Measurements from ENCODE around the gene FAM20C.

DNA sequence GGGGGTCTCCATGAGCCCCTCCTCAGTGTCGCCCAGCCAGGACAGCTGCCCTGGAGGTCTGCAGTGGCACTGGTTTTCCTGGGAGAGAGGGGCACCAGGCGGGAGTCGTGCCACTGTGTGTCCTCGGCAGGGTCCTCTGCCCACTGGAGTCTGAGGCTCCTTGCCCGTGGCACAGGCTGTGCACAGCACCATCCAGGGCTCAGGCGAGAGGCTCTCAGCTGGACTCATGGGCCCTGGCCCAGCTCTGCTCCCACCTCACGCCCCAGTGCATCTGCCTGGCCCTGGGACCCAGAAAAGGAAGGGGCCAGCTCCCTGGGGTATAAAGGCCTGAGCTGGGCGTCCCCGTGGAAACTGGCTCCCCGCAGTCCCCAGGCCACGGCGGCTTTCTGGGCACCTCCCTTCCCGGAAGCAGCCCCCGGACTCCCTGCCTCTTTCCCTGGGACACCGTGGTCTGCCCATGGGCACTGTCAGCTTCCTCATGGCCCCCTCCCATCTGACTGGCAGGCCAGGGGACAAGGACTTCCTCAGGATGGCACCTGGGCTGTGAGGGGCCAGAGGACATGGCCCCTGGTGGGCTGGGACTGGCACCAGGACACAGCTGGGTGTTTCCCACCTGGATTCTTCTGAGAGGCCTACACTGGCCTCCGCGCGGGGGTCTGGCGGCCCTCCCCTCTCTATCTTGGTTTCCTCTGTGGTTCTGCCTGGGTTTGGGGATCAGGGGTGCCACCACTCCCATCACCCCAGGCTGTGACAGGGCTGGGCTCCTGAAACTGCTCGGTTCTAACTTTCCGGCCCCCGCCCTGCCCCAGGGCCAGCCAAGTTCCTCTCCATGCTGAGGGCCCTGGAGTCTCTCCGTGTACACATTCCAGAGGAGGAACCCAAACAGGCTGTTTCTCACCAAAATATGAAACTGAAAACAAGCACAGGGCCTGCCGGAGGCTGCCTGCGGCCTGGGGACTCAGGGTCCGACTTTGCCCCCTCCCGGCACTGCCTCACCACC lies 103.1 kb downstream of the FAM20C start:
- TF ChIP-seq CTCF (IDR thresholded peaks at IDR 0.05) (no peak), POLR2AphosphoS5 (IDR thresholded peaks at IDR 0.05; ENCODE audit: low read depth, low read length) (no peak), SIN3A (IDR thresholded peaks at IDR 0.05; ENCODE audit: borderline replicate concordance, insufficient read depth, low read depth, low read length) (no peak), TCF7L2 (IDR thresholded peaks at IDR 0.05; ENCODE audit: low read depth, low read length) (no peak), REST (IDR thresholded peaks at IDR 0.05; ENCODE audit: insufficient read depth in 1 of 2, low read depth in 2 of 2, low read length in 1 of 2) (no peak)

All from Panc1 (cell line).